Measurements from ENCODE around the gene FHIP2A. TPM values are rescaled to one million over a fixed set of nuclear protein-coding genes. Genes with fewer than 3 reads are reported as not detected.

FHIP2A gene, protein sequence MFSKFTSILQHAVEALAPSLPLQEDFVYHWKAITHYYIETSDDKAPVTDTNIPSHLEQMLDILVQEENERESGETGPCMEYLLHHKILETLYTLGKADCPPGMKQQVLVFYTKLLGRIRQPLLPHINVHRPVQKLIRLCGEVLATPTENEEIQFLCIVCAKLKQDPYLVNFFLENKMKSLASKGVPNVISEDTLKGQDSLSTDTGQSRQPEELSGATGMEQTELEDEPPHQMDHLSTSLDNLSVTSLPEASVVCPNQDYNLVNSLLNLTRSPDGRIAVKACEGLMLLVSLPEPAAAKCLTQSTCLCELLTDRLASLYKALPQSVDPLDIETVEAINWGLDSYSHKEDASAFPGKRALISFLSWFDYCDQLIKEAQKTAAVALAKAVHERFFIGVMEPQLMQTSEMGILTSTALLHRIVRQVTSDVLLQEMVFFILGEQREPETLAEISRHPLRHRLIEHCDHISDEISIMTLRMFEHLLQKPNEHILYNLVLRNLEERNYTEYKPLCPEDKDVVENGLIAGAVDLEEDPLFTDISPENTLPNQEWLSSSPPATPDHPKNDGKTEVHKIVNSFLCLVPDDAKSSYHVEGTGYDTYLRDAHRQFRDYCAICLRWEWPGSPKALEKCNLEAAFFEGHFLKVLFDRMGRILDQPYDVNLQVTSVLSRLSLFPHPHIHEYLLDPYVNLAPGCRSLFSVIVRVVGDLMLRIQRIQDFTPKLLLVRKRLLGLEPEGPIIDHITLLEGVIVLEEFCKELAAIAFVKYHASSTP
- total RNA-seq (2022) (15.2 and 15.3 TPM in 2 replicates), Bru-seq, nascent RNA (percentile 67 among the genes with signal in this experiment), BruChase-seq, experiment 1, labeled RNA remaining after a 2-hour chase (percentile 72 among the genes with signal in this experiment), BruChase-seq, experiment 2, labeled RNA remaining after a 6-hour chase (percentile 58 among the genes with signal in this experiment)
- long read RNA-seq, full-length matches to known transcripts: 15 of 22 reads
- long read RNA-seq, partial matches to known transcripts: 2 of 22 reads
- long read RNA-seq, other reads (novel, unspliced or antisense): 5 of 22 reads

DNA sequence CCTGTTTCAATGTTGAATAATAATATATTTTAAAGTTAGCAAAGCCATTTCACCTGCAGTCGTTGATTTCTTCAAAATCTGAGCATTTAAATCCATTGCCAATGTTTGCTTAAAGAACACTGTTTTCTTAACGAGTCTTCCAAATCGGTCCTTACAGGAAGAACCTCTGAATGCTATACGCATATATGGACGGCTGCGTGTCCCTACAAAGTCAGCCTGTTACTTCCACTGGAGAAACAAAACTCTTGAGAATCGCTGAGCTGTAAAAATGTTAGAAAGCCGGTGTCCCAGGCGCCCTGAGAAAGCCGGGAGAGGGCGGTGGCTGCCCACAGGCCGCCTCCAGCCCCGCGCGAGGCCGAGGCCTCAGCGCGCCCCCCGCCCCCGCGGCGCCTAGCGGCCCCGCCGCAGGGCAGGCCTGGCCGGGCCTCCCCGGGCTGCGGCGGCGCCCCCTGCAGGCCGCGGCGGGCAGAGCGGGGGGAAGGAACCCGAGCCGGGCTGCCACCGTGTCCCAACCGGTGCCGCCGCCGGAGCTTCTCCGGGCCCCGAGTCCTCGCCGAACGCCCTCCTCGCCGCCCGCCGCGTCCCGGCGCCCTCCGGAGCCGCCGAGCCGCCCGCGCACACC is at the start of gene FHIP2A:
TSS of gene FHIP2A (plus strand) at position 488 of the 622 bp plus-strand sequence. CDS start 299 bp downstream, outside the sequence.
- Histone ChIP-seq H3K4me1 (no peaks in the 10 kb centered on the region), H3K36me3 (ENCODE audit: control insufficient read depth, insufficient read depth, low read length) (no peaks in the 10 kb centered on the region), H3K4me3 (ENCODE audit: low read depth, low read length) (peak within 1 kb of the TSS; percentile 90), H3K9me3 (no peaks in the 10 kb centered on the region), H3K27me3 (replicated peaks; ENCODE audit: control insufficient read depth, insufficient read depth, low read length) (no peaks in the 10 kb centered on the region)
- Mint-ChIP-seq H3K4me1 (ENCODE audit: low read depth, unreplicated experiment) (peaks cover 10% of the 10 kb centered on the region), H3K36me3 (ENCODE audit: insufficient read depth, unreplicated experiment) (no peaks in the 10 kb centered on the region), H3K27ac (ENCODE audit: unreplicated experiment) (peak within 1 kb of the TSS; percentile 73), H3K4me3 (ENCODE audit: unreplicated experiment) (peak within 1 kb of the TSS; percentile 92), H3K27me3 (ENCODE audit: insufficient read depth, unreplicated experiment) (peaks cover 4% of the 10 kb centered on the region), H3K9me3 (ENCODE audit: unreplicated experiment) (peaks cover 5% of the 10 kb centered on the region)
- CTCF ChIA-PET: interaction anchor here (0.6 to 1.6 kb wide), 15 partner anchors 13 to 528 kb away, joined by 3 to 13 read pairs (median 4); no protein-coding TSS in a partner anchor
- peak; percentile 69 to 93 for DNase-seq
- intact Hi-C loops (cut with micrococcal nuclease; ENCODE audit: unreplicated experiment): loop anchor here (5.0 kb wide), 1 partner anchor 54 kb away; no protein-coding TSS in a partner anchor
- TF ChIP-seq, protein P1, sequence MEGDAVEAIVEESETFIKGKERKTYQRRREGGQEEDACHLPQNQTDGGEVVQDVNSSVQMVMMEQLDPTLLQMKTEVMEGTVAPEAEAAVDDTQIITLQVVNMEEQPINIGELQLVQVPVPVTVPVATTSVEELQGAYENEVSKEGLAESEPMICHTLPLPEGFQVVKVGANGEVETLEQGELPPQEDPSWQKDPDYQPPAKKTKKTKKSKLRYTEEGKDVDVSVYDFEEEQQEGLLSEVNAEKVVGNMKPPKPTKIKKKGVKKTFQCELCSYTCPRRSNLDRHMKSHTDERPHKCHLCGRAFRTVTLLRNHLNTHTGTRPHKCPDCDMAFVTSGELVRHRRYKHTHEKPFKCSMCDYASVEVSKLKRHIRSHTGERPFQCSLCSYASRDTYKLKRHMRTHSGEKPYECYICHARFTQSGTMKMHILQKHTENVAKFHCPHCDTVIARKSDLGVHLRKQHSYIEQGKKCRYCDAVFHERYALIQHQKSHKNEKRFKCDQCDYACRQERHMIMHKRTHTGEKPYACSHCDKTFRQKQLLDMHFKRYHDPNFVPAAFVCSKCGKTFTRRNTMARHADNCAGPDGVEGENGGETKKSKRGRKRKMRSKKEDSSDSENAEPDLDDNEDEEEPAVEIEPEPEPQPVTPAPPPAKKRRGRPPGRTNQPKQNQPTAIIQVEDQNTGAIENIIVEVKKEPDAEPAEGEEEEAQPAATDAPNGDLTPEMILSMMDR (IDR thresholded peaks at IDR 0.05; ENCODE audit: insufficient read depth in 1 of 2, low read depth in 1 of 2, low read length in 1 of 2, severe bottlenecking in 1 of 2, unreplicated experiment in 1 of 2): peak; percentile 41 to 58
- BruUV-seq (replicated peaks): no TSS peak
- POLR2A ChIA-PET: interaction anchor here (0.7 kb wide), 1 partner anchor 403 kb away, joined by 3 read pairs; no protein-coding TSS in a partner anchor

DNA sequence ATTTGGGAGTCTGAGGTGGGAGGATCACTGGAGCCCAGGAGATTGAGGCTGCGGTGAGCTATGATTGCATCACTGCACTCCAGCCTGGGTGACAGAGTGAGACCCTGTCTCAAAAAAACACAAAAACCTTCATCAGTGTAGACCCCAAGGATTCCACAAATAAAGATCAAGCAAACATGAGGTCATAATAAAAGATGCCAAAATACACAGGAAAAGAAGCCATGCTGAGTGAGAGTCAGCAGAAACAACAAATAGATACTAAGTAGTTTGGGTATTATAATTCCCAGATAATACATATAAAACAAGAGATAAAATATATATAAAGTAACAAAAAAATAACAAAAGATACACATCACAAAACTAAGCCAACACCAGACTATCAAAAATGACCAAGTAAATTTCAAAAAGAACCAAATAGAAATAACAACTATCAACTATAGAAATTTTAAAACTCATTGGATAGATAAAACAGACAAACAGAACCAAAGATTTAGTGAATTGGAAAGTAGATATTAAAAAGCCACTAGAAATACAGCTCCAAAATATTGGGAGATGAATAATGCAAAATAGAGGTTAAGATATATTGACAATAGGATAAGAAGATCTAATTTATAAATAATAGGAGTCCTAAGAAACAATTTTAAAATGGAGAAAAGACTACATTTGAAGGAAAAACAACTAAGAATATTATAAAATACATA is 48.9 kb upstream of the FHIP2A start:
- no peak for DNase-seq
- Histone ChIP-seq H3K9me3 (no peaks in the 10 kb centered on the region), H3K27me3 (replicated peaks; ENCODE audit: control insufficient read depth, insufficient read depth, low read length) (no peaks in the 10 kb centered on the region), H3K4me1 (no peaks in the 10 kb centered on the region), H3K36me3 (ENCODE audit: control insufficient read depth, insufficient read depth, low read length) (no peaks in the 10 kb centered on the region), H3K4me3 (ENCODE audit: low read depth, low read length) (no peak overlapping the region)
- intact Hi-C loops (cut with micrococcal nuclease; ENCODE audit: unreplicated experiment): no loop called here
- H3K36me3 Mint-ChIP-seq (ENCODE audit: insufficient read depth, unreplicated experiment): no peaks in the 10 kb centered on the region
- BruUV-seq (replicated peaks): no TSS peak
- H3K4me3 Mint-ChIP-seq (ENCODE audit: unreplicated experiment): no peak overlapping the region
- POLR2A ChIA-PET: no interaction called here
- peaks cover 24% of the 10 kb centered on the region for H3K27me3 Mint-ChIP-seq (ENCODE audit: insufficient read depth, unreplicated experiment)
- TF ChIP-seq, protein P1 (IDR thresholded peaks at IDR 0.05; ENCODE audit: insufficient read depth in 1 of 2, low read depth in 1 of 2, low read length in 1 of 2, severe bottlenecking in 1 of 2, unreplicated experiment in 1 of 2): no peak
- CTCF ChIA-PET: no interaction called here
- H3K4me1 Mint-ChIP-seq (ENCODE audit: low read depth, unreplicated experiment): no peaks in the 10 kb centered on the region
- H3K9me3 Mint-ChIP-seq (ENCODE audit: unreplicated experiment): no peaks in the 10 kb centered on the region
- H3K27ac Mint-ChIP-seq (ENCODE audit: unreplicated experiment): no peak overlapping the region

Measured in Caco-2 (cell line).